NCI-H2196 (cell line): ENCODE results near the gene PRRX2.
"Not testable (repeated sequence)": the region's sequence is repeated elsewhere in the genome, so short reads cannot be mapped to it uniquely, and the experiment has no call there.

Source experiments
- DNase-seq: peaks from one replicate; lab custom pipeline; 2025; ENCODE audit not compliant: unreplicated experiment; lab: John Stamatoyannopoulos, UW

The PRRX2 gene

DNA sequence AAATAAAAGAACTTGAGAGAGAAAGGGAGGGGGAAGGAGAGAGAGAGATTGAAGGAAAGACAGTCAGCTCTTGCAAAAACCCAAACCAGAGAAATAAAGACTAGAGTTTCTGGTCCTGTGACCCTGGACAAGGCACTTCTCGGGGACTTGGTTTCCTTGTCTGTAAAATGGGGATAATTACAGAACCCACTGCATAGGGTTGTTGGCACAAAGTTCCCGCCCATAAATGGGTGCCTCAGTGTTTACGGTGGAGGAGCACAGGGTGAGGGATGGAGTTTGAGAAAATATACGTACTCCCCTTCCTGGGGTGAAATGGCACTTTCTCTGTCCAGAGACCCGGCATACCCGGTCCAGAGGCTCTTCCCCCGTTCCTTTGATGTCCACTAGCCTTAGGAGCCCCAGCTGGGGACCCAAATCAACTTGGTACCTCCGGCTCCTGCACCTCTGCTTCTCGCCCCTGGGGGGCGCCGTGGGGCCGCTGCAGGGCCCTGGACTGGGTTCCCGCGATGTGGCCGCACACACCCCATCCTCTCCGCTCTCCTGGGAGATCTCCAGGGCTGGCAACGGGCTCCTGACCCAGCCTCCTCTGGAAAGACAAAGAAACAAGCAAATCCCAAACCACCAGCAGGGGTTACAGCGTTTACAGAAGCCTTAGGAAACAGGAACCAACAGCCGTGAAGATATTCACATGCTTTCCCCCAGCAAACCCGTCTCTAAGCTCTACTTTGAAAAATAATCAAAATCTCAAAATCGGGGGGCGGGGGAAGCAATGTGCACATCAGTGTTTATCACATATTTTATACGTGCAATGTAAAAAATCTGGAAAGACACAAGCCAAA lies 61.1 kb downstream of the PRRX2 start:
- DNase-seq, result peak; percentile 76

DNA sequence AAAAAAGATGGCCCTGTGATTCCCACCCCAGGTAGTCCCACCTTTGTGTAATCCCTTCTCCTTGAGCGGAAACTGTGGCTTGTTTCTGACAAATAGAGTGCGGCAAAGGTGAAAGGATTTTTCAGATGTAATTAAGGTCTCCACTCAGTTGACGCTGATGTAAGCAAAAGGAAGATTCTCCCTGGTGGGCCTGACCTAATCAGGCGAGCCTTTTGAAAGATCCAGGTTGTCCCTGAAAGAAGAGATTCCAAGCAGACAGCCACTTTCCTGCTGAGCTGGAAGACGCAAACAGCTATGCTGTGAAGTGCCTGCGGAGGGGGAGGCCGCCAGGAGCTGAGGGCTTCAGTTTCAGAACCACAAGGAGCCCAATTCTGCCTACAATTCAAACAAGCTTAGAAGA lies 63.3 kb downstream of the PRRX2 start:
- no peak for DNase-seq

GRCh38 chr9:129731477-129732085 lies 66.1 kb downstream of the PRRX2 start:
- DNase-seq, result no peak

DNA sequence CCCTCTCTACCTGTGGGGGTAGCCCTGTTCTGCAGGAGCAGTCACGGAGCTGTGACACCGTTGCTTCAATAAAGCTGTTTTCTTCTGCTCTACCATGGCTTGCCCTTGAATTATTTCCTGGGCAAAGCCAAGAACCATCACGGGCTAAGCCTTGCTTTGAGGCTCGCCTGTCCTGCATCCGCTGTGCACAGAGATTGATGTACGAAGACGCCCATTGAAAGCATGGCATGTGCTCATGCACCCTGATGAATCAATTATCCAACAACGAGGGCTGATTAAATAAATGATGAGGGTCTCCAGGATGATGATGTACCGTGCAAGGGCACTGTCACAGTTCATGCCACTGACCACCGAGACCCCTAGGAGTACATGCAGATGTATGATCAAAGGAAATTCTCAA lies 66.7 kb downstream of the PRRX2 start:
- no peak for DNase-seq

DNA sequence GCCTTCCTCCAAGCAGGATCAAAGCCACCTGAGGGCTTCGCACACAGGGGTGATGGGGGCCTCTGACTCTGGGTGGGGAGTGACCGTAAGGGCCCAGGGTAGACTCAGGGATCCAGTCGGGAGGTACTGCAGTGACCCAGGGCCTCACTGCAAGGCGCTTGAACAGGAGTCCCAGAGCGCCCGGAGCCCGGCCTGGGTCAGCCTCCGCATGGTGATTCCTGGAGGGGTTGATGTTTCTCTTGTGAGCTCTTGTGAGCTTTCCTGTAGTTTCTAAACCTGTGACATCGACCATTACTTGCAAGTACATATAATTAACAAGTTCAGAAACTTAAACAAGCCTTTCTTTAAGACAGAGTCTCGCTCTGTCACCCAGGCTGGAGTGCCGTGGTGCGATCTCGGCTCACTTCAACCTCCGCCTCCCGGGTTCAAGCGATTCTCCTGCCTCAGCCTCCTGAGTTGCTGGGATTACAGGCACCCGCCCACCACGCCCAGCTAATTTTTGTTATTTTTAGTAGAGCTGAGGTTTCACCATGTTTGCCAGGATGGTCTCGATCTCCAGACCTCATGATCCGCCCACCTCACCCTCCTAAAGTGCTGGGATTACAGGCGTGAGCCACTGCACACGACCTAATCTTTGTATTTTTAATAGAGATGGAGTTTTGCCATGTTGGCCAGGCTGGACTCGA lies 67.6 kb downstream of the PRRX2 start:
- DNase-seq, result no peak

- DNase-seq, result no peak
These were observed 68.1 kb downstream of the PRRX2 start for GRCh38 chr9:129733632-129733953.

- DNase-seq, result no peak
These were observed 70.1 kb downstream of the PRRX2 start for GRCh38 chr9:129735546-129735945.

DNA sequence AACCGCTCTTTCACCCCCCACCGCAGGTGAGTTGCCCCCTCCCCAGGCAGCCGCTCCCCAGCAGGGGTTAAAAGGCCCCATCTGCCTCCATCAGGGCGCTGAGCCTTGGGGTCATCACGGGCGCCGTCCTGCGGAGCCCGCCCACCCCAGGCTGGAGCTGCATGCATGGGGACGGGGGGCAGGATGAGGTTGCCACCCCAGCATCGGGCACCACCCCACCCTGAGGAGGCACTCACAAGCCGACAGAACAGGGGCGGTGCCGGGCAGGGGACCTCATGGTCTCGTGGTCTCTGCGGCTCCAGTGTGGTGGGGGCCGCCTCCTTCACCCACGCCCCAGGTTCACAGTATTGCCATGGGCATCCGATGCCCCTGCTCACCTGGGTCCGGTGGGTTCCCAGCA lies 70.9 kb downstream of the PRRX2 start:
- no peak for DNase-seq

DNA sequence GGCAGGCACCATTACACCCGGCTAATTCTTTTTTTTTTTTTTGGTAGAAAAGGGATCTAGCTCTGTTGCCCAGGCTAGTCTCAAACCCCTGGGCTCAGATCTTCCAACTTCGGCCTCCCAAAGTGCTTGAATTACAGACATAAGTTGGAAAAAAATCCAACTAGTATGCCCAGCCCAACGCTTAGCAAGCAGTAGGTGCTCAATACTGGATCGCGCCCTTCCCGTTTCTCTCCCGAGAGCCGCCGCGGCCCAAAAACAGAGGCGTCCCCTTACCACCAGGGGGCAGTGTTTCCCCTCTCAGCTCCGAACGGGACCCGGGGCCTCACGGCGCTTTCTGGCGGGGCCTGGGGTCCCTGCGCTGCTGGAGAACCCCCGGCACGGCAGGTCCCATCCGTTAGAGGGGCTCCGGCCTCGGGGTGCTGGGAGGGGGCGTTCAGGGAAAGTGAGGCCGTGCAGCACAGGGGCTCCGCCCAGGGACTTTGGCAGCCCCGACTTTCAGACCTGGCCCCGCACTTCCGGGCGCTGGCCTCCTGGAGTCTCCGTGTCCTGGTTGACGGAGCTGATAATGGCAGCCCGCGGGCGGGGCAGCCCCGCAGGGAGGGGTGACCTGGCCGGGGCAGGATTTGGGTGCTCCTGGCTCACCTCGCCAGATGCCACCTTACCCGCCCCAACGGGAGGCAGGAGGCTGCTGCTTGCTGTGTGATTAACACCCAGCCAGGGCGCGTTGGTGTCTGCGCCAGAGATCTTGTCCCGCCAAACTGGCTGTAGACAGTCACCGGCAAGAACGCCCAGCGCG lies 72.2 kb downstream of the PRRX2 start:
- DNase-seq, result peak; percentile 93

DNA sequence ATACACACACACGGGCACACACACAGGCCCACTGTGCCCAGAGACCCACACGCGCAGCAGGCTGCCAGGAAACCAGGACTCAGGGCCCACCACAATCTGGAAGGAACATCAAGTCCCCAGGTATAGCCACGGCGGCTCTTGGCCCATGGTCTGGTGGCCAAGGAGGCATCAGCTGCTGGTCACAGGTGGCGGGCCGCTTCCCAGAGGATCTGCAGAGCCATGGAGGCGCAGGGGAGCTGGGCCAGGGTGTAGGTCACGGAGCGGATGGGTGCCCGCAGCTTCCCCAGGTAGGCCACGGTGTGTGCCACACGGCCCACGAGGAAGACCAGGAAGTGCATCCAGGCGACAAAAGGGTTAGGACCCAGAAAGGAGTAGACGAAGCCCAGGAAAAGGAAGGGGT lies 74.0 kb downstream of the PRRX2 start:
- no peak for DNase-seq

DNA sequence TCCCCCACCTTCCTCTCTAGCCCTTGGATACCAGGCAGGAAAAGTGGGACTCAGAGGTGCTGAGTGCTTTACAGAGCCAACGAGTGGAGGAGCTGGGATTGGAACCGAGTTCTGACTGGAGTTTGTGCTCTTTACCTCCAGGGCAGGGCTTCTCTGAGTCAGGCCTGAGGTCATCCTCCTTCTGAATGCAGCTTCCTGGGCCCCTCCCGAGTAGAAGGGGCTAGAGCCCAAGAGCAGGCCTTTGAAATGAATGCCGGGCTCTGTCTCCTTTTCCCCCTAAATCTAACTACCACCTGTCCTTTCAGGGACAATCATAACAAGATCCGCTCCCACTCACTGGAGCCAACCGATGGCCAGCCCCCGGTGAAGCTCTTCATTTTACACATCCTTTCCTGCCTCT lies 74.7 kb downstream of the PRRX2 start:
- no peak for DNase-seq

DNA sequence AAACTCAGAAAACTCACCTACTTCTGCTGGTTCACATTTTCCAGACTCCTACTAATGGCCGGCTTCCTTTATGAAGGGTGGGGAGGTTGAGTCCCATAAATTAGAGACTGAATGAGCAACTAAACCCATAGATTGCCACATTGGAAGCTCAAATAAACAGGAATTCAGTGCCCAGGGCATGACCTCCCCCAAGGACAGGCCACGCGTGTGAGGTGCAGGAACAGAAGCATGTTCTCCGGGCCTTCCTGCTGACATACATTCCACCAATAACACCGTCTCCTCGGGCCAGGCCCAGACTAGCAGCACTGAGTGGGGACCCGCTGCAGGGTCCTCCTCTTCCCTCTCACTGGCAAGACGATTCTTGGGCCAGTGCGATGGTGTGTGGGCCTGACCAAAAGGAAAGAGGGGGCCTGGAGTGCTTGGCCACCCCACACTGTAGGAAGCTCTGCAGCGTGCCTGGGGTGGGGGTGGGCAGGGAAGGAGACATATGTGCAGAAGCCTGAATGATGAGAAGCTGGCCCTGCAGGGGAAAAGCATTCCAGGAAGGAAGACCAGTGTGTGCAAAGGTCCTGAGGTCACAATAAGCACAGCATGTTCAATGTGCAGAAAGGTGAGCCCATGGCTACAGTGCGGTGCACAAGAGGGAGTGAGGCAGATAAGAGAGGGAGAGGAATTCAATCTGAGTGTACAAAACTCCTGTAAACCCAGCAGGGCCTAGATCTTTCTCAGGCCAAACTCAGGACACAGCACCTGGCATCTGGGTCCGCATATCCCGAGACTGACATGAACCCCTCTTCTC lies 75.4 kb downstream of the PRRX2 start:
- DNase-seq, result no peak

- no peak for DNase-seq
These were observed 79.8 kb downstream of the PRRX2 start for GRCh38 chr9:129745200-129745599.

DNA sequence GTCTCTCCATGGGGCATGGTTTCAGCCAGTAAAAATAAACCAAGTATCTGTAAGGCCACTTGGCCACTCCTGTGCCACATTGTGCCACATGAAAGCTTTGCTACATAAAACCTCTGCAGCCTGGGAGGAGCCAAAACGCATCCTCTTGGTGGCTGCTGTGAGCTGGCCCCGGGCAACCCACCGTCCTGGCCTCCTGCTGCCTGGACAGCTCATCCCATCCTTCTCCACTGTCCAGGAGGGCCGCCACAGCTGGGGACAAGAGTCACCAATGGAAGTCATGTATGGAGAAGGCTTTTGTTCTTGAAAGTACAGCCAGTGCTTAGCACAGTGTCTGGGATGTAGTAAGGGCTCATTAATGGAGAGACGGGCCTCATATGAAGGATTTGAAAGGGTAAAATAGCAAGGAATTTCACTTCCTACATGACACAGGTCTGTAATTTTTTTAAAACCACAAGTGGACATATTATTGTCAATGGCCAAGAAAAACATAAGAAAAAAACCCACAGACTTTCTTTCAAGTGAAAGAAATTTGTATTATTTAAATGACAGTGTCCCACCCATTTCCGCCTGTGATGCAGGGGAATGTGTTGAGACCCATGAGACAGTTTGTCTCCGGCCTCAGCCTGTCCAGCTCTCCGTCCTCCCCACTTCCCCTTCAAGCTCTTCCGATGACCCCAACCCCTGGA lies 80.8 kb downstream of the PRRX2 start:
- no peak for DNase-seq

GRCh38 chr9:129748249-129748648 lies 82.8 kb downstream of the PRRX2 start:
- no peak for DNase-seq

DNA sequence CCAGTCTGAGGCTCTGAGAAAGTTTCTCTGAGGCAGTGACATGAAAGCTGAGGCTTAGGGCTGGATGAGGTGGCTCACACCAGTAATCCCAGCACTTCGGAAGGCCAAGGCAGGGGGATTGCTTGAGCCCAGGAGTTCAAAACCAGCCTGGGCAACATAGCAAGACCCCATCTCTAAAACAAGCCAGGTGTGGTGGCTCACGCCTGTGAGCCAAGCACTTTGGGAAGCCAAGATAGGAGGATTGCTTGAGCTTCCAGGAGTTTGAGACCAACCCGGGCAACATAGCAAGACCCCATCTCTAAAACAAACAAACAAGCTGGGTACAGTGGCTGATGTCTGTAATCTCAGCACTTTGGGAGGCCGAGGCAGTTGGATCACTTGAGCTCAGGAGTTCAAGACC lies 83.6 kb downstream of the PRRX2 start:
- DNase-seq, result not testable (repeated sequence)

DNA sequence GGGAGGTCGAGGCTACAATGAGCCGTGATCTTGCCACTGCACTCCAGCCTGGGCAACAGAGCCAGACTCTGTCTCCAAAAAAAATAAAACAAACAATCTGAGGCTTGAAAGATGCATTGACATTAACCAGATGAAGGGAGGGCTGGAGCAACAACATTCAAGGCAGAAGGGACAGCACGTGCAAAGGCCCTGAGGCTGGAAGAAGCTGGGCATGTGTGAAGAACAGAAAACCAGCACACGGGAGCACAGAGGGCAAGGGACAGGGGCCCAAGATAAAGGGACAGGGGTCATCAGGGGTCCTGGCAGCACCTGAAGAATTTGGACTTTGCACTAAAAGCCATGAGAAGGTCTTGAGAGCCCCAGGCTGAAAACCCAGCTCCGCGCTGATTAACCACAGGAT lies 84.1 kb downstream of the PRRX2 start:
- no peak for DNase-seq

DNA sequence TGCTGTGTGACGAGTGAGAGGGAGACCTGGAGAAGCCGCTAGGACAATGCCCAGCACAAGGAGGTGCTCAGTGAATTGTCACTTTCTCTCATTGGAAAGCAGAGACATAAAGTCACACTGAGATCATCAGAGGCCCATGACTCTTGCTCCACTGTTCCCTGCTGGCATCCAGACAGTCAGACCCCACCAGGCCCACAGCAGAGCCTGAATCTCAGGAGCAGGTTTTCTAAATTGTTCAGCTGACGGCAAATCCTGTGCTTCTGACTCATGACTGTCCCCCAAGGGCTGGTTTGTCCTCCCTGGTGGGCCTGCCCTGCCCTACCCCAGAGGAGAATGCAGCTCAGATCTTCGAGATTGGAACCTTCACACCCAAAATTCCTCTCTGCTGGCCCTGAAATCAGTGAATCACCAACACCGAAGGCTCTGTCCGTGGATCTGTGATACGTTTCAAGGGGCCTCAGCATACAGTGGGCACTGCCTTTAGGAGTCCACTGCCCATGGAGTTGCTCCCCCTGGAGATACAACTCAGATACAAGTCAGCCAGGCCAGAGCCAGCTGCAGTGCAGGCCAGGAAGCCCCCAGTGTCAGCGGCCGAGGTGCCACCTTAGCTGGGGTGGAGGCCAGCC lies 84.7 kb downstream of the PRRX2 start:
- no peak for DNase-seq
